Adipocyte (in vitro differentiated cells): ENCODE data around the gene PPP3CA.

Experiments
- DNase-seq: peaks from one replicate; pipeline ENCODE4 v3.0.0-alpha.2; 2015; ENCODE audit warnings: low read depth
- H3K27me3 ChIP-seq: replicated peaks from 2 replicates; pipeline ENCODE4 v1.7.0; 2013; ENCODE audit warnings: mild to moderate bottlenecking, low read length, moderate library complexity; ENCODE audit not compliant: control insufficient read depth, insufficient read depth
- H3K36me3 ChIP-seq: 2 replicates; pipeline ENCODE4 v1.7.0; 2013; ENCODE audit warnings: low read length, mild to moderate bottlenecking, moderate library complexity; ENCODE audit not compliant: control insufficient read depth, insufficient read depth, severe bottlenecking
- H3K4me1 ChIP-seq: 2 replicates; pipeline ENCODE4 v1.7.0; 2013; ENCODE audit warnings: mild to moderate bottlenecking, low read length, moderate library complexity; ENCODE audit not compliant: control insufficient read depth, insufficient read depth
- H3K4me3 ChIP-seq: 2 replicates; pipeline ENCODE4 v1.7.0; 2013; ENCODE audit warnings: mild to moderate bottlenecking, low read length, moderate library complexity
- H3K9ac ChIP-seq: 2 replicates; pipeline ENCODE4 v1.7.0; 2013; ENCODE audit warnings: mild to moderate bottlenecking, low read length, moderate library complexity
- H3K9me3 ChIP-seq: 2 replicates; pipeline ENCODE4 v1.7.0; 2013; ENCODE audit warnings: mild to moderate bottlenecking, low read length, moderate library complexity; ENCODE audit not compliant: control insufficient read depth

PPP3CA gene

GRCh38 chr4:100988876-100989275 lies 358.4 kb downstream of the PPP3CA start:
- no peaks in the 10 kb centered on the region for H3K36me3 ChIP-seq
- peaks cover 22% of the 10 kb centered on the region for H3K4me1 ChIP-seq
- DNase-seq, result no peak
- H3K4me3 ChIP-seq, result no peak overlapping the region
- no peak overlapping the region for H3K9ac ChIP-seq
- H3K27me3 ChIP-seq, result no peaks in the 10 kb centered on the region
- H3K9me3 ChIP-seq, result no peaks in the 10 kb centered on the region

GRCh38 chr4:100986360-100986868 lies 360.9 kb downstream of the PPP3CA start:
- H3K4me3 ChIP-seq, result no peak overlapping the region
- peaks cover 43% of the 10 kb centered on the region for H3K4me1 ChIP-seq
- no peak overlapping the region for H3K9ac ChIP-seq
- DNase-seq, result no peak
- no peaks in the 10 kb centered on the region for H3K36me3 ChIP-seq
- no peaks in the 10 kb centered on the region for H3K9me3 ChIP-seq
- H3K27me3 ChIP-seq, result no peaks in the 10 kb centered on the region

GRCh38 chr4:100985576-100985975 lies 361.8 kb downstream of the PPP3CA start:
- H3K4me3 ChIP-seq, result no peak overlapping the region
- H3K9ac ChIP-seq, result no peak overlapping the region
- H3K36me3 ChIP-seq, result no peaks in the 10 kb centered on the region
- no peaks in the 10 kb centered on the region for H3K27me3 ChIP-seq
- DNase-seq, result no peak
- peaks cover 44% of the 10 kb centered on the region for H3K4me1 ChIP-seq
- H3K9me3 ChIP-seq, result no peaks in the 10 kb centered on the region

GRCh38 chr4:100984901-100985300 lies 362.4 kb downstream of the PPP3CA start:
- Histone ChIP-seq H3K4me1 (peaks cover 44% of the 10 kb centered on the region), H3K27me3 (no peaks in the 10 kb centered on the region), H3K9ac (no peak overlapping the region), H3K4me3 (no peak overlapping the region), H3K9me3 (no peaks in the 10 kb centered on the region), H3K36me3 (no peaks in the 10 kb centered on the region)
- DNase-seq, result peak; percentile 82

- H3K27me3 ChIP-seq, result no peaks in the 10 kb centered on the region
- peak; percentile 15 for DNase-seq
These were observed 363.9 kb downstream of the PPP3CA start for GRCh38 chr4:100983426-100983825.

GRCh38 chr4:100982345-100982744 lies 365.0 kb downstream of the PPP3CA start:
- H3K9me3 ChIP-seq, result no peaks in the 10 kb centered on the region
- H3K4me3 ChIP-seq, result no peak overlapping the region
- DNase-seq, result no peak
- H3K9ac ChIP-seq, result no peak overlapping the region
- H3K4me1 ChIP-seq, result peaks cover 50% of the 10 kb centered on the region
- no peaks in the 10 kb centered on the region for H3K36me3 ChIP-seq
- H3K27me3 ChIP-seq, result no peaks in the 10 kb centered on the region

More at GRCh38 chr4:100983426-100983825, 363.9 kb downstream of the PPP3CA start:
- Histone ChIP-seq H3K36me3 (no peaks in the 10 kb centered on the region), H3K4me1 (peaks cover 40% of the 10 kb centered on the region), H3K4me3 (no peak overlapping the region), H3K9ac (no peak overlapping the region), H3K9me3 (no peaks in the 10 kb centered on the region)

GRCh38 chr4:100981447-100982204 lies 365.7 kb downstream of the PPP3CA start:
- no peaks in the 10 kb centered on the region for H3K27me3 ChIP-seq
- H3K4me1 ChIP-seq, result peaks cover 53% of the 10 kb centered on the region
- peak overlapping the region; percentile 57 for H3K4me3 ChIP-seq
- no peaks in the 10 kb centered on the region for H3K9me3 ChIP-seq
- peak; percentile 67 for DNase-seq
- H3K9ac ChIP-seq, result peak overlapping the region; percentile 27
- H3K36me3 ChIP-seq, result no peaks in the 10 kb centered on the region

GRCh38 chr4:100979736-100980135 lies 367.6 kb downstream of the PPP3CA start:
- Histone ChIP-seq H3K9me3 (no peaks in the 10 kb centered on the region), H3K36me3 (no peaks in the 10 kb centered on the region), H3K9ac (no peak overlapping the region), H3K4me3 (no peak overlapping the region), H3K27me3 (no peaks in the 10 kb centered on the region), H3K4me1 (peaks cover 47% of the 10 kb centered on the region)
- no peak for DNase-seq

GRCh38 chr4:100977746-100978397 lies 369.5 kb downstream of the PPP3CA start:
- DNase-seq, result peak; percentile 32
- Histone ChIP-seq H3K9me3 (no peaks in the 10 kb centered on the region), H3K36me3 (no peaks in the 10 kb centered on the region), H3K4me1 (peaks cover 34% of the 10 kb centered on the region), H3K9ac (no peak overlapping the region), H3K27me3 (no peaks in the 10 kb centered on the region), H3K4me3 (peak overlapping the region; percentile 22)

- H3K4me3 ChIP-seq, result no peak overlapping the region
- no peaks in the 10 kb centered on the region for H3K27me3 ChIP-seq
- H3K9me3 ChIP-seq, result no peaks in the 10 kb centered on the region
- no peaks in the 10 kb centered on the region for H3K36me3 ChIP-seq
- no peak for DNase-seq
- no peak overlapping the region for H3K9ac ChIP-seq
- peaks cover 29% of the 10 kb centered on the region for H3K4me1 ChIP-seq
These were observed 370.1 kb downstream of the PPP3CA start for GRCh38 chr4:100977274-100977673.
